Measurements from ENCODE around the gene GPX3. TPM values are rescaled to one million over a fixed set of nuclear protein-coding genes. Genes with fewer than 3 reads are reported as not detected.

GPX3 gene
- total RNA-seq, 4 donors from 2014 or later = 2,730 to 12,549 (median 7,201) TPM

DNA sequence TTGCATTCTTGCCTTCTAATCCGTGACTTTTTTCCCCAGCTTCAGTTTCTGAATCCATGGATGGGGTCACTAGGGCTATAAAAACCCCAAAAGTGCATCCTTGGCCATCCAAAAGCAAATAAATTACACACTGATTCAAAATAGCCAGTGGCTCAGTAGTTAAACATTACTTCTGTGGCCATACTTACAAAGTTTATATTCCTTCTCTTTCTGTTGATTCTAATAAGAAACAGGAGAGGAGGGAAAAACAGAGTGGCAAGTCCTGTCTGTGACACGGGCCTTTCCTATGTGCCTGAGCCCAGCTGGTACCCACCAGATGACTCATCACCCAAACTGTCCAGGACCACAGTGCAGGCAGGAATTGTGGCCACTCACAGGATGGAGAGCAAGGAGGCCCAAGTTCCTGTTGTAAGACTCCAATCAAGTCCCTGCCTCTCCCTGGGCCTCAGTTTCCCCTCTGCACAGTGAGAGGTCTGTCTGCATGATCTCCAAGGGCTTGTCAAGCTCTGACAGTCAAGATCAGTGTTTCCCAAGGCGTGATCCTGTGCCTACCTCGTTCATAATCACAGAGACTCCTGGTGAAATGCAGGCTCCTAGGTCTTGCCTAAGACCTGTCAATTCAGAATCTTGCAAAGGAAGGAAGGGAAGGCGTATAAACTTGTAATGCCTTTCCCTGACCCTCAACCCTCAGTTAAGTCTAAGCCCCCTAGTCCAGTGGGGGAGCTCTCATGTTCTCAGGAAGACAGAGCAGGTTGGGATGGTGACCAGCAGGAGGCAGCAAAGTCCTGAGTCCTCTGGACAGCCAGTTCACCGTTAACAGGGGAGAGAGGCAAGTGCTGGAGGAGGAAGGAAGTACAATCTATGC, 30.9 kb downstream of the GPX3 start:
- H3K27ac ChIP-seq = peak overlapping the region in 1 of 3 donors; percentile 62

DNA sequence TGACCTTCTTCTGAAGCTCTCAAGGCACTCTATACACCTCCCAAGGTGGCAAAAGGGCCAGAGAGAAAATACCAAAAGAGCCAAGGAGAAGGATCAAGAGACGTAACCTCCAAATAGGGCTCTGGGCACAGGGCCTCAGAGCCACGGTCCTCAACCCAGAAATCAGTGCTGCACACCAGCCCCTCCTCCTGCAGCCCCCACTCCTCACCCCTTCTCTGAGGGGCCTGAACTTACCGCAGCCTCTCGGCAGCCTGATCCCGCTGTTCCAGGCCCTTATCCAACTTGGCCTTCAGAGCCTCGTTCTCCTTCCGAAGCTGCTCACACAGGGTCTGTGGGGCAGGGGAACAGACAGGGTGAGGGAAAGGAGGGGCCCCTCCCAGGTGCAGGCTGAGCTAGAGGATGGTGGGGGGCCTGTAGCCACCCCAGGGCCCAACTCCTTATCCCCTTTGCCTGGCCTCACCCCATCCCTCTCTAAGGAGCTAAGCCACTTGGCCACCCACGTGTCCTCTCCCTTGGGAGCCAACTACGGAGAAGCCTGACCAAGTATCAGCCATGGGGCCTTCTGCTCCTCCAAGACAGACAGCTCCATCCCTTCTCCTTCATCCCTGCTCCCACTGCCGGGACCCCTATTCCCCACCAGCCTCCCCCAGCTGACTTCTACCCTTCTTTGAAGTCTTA, 31.7 kb downstream of the GPX3 start:
- Histone ChIP-seq H3K27me3 (no peaks in the 10 kb centered on the region), H3K4me1 (peaks cover 7 to 35% of the 10 kb centered on the region in 2 donors), H3K36me3 (peaks cover 28 to 30% of the 10 kb centered on the region in 2 donors), H3K4me3 (replicated peaks in 1 of 3) (no peak overlapping the region), H3K9me3 (no peaks in the 10 kb centered on the region), H3K27ac (peak overlapping the region in 2 of 3 donors; percentile 12 to 62)
- intact Hi-C loops (cut with DNase I) = loop anchor here (2.0 to 5.0 kb wide), 2 partner anchors 67 to 115 kb away; no protein-coding TSS in a partner anchor
- no peak for TF ChIP-seq POLR2A (IDR thresholded peaks at IDR 0.05)
- TF ChIP-seq, protein P1, sequence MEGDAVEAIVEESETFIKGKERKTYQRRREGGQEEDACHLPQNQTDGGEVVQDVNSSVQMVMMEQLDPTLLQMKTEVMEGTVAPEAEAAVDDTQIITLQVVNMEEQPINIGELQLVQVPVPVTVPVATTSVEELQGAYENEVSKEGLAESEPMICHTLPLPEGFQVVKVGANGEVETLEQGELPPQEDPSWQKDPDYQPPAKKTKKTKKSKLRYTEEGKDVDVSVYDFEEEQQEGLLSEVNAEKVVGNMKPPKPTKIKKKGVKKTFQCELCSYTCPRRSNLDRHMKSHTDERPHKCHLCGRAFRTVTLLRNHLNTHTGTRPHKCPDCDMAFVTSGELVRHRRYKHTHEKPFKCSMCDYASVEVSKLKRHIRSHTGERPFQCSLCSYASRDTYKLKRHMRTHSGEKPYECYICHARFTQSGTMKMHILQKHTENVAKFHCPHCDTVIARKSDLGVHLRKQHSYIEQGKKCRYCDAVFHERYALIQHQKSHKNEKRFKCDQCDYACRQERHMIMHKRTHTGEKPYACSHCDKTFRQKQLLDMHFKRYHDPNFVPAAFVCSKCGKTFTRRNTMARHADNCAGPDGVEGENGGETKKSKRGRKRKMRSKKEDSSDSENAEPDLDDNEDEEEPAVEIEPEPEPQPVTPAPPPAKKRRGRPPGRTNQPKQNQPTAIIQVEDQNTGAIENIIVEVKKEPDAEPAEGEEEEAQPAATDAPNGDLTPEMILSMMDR (IDR thresholded peaks at IDR 0.05) = peak in 1 of 6 experiments; percentile 7
- 78 to 81% methylated on average over 9 to 10 of the region's 10 CpGs for WGBS, 2 donors
- DNase-seq = no peak

More for the DNA sequence above, 30.9 kb downstream of the GPX3 start:
- no peaks in the 10 kb centered on the region for H3K27me3 ChIP-seq
- peak; percentile 85 to 86 for DNase-seq
- intact Hi-C loops (cut with DNase I) = loop anchor here (2.0 to 5.0 kb wide), 2 partner anchors 68 to 116 kb away; no protein-coding TSS in a partner anchor
- H3K36me3 ChIP-seq = peaks cover 28 to 30% of the 10 kb centered on the region in 2 donors
- H3K4me3 ChIP-seq (replicated peaks in 1 of 3) = no peak overlapping the region
- H3K9me3 ChIP-seq = no peaks in the 10 kb centered on the region
- peaks cover 7 to 35% of the 10 kb centered on the region in 2 donors for H3K4me1 ChIP-seq
- peak in 1 of 2 donors; percentile 31 for TF ChIP-seq POLR2A (IDR thresholded peaks at IDR 0.05)
- TF ChIP-seq, protein P1 (IDR thresholded peaks at IDR 0.05) = peak; percentile 57 to 92 (median 83)
- WGBS, 2 donors = 71 to 76% methylated on average over 6 of the region's 6 CpGs

DNA sequence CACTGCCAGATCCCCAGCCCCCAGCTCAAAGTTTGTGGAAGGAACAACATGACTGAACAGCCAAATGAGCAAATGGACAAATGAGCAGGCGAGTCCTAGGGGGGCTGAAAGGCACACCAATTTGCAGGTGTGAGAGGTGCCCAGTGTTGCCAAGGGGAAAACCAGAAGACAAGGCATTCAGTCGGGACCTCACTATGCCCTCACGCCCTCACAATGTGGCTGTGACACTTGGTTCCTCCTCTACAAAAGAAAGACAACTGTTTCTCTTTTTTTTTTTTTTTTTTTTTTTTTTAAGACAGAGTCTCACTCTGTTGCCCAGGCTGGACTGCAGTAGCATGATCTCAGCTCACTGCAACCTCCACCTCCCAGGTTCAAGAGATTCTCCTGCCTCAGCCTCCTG, 32.4 kb downstream of the GPX3 start:
- Histone ChIP-seq H3K27ac (peak overlapping the region in 1 of 3 donors; percentile 62), H3K27me3 (no peaks in the 10 kb centered on the region), H3K9me3 (no peaks in the 10 kb centered on the region), H3K4me1 (peaks cover 7 to 31% of the 10 kb centered on the region in 2 donors), H3K36me3 (peaks cover 22 to 28% of the 10 kb centered on the region in 2 donors), H3K4me3 (replicated peaks in 1 of 3) (no peak overlapping the region)
- TF ChIP-seq, protein P1 (IDR thresholded peaks at IDR 0.05) = no peak
- no peak for TF ChIP-seq POLR2A (IDR thresholded peaks at IDR 0.05)
- intact Hi-C loops (cut with DNase I) = loop anchor here (5.0 kb wide), 1 partner anchor 114 kb away; no protein-coding TSS in a partner anchor
- WGBS, 2 donors = 90 to 91% methylated on average over 3 of the region's 3 CpGs
- no peak for DNase-seq

DNA sequence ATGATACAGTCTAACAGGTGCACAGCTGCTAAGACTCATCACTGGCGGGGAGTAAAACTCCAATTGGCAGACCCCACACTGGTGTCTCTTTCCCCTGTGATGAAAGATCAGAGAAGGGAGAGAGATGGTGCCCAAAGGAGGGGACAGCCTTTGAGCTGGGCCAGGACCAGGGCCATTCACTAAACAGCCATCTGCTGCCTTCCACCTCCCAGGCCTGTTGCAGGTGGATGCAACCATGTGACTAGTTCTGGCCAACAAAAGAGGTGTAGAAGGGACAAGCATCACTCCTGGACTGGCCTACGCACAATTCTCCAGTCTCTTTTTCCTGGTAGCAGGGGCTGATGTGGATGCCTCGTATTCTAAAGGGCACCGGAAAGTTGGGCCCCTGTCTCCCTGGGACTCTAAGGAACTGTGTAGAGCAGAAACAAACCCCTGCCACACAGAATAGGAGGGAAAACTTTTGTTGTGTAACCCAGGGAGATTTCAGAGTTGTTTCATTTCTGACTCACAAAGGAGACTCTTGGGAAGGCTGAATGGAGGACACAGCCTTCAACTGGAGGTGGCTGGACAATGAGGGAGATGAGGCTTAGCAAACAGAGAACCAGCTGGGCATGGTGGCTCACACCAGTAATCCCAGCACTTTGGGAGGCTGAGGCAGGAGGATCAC, 33.5 kb downstream of the GPX3 start:
- no peak for DNase-seq
- no peaks in the 10 kb centered on the region for H3K9me3 ChIP-seq
- no peak for TF ChIP-seq POLR2A (IDR thresholded peaks at IDR 0.05)
- TF ChIP-seq, protein P1 (IDR thresholded peaks at IDR 0.05) = no peak
- H3K27ac ChIP-seq = peak overlapping the region in 2 of 3 donors; percentile 25 to 57
- no peak overlapping the region for H3K4me3 ChIP-seq (replicated peaks in 1 of 3)
- H3K27me3 ChIP-seq = no peaks in the 10 kb centered on the region
- intact Hi-C loops (cut with DNase I) = loop anchor here (5.0 kb wide), 1 partner anchor 113 kb away; no protein-coding TSS in a partner anchor
- peaks cover 13 to 34% of the 10 kb centered on the region in 2 donors for H3K4me1 ChIP-seq
- peaks cover 11 to 18% of the 10 kb centered on the region in 2 donors for H3K36me3 ChIP-seq
- 96% methylated on average over 4 of the region's 4 CpGs for WGBS, 2 donors

Measured in thyroid gland (tissue), 4 donors.